ENCODE measurements around the gene CDYL.

GRCh38 chr6:4885341-4885933, 109.2 kb downstream of the CDYL start:
- TF ChIP-seq CTCF (IDR thresholded peaks at IDR 0.05; ENCODE audit: low read depth, low read length, poor library complexity, severe bottlenecking): no peak
- no peak for TF ChIP-seq EZH2phosphoT487 (IDR thresholded peaks at IDR 0.05; ENCODE audit: borderline replicate concordance, low read length)

All from DOHH2 (cell line).